ENCODE data around the gene POU2F2. TPM values are rescaled to one million over a fixed set of nuclear protein-coding genes. Genes with fewer than 3 reads are reported as not detected.

The POU2F2 gene
- total RNA-seq, 2 donors from 2014 or later, result 2.1 to 3.1 TPM

- intact Hi-C loops (cut with DNase I), result loop anchor here (5.0 to 10.0 kb wide), 2 partner anchors 51 to 193 kb away; partner anchors contain the start of gene MEGF8 (in 1 of the 2)
- DNase-seq (ENCODE audit: low spot score), result no peak
Observed at GRCh38 chr19:42131149-42132029, 857 bp downstream of the POU2F2 start.

- no peak for DNase-seq (ENCODE audit: low spot score)
- intact Hi-C loops (cut with DNase I), result loop anchor here (5.0 to 10.0 kb wide), 2 partner anchors 52 to 195 kb away; partner anchors contain the start of gene MEGF8 (in 1 of the 2)
Observed at GRCh38 chr19:42130254-42130573, 2.0 kb downstream of the POU2F2 start.

GRCh38 chr19:42129399-42130253 is 2.6 kb downstream of the POU2F2 start:
- intact Hi-C loops (cut with DNase I), result loop anchor here (5.0 to 10.0 kb wide), 2 partner anchors 53 to 195 kb away; partner anchors contain the start of gene MEGF8 (in 2 of the 2)
- no peak for DNase-seq (ENCODE audit: low spot score)

DNA sequence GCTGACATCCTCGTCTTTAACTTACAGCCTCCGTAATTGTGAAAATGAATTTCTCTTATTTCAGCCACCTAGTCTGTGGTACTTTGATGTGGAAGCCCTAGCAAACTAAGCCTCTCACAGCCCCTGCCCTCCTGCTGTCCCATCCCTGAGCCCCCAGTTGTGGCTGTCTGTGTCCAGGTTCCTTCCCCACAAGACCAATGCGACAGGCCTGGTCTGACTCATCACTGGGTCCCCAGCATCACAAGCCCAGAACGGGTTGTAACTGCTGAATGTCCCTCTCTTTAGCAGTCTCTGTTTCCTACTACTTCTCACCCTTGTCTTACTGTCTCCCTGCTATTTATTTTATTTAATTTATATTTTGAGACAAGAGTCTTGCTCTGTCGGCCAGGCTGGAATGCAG is 5.7 kb downstream of the POU2F2 start:
- intact Hi-C loops (cut with DNase I), result loop anchor here in 1 of 2 donors (10.0 kb wide), 1 partner anchor 198 kb away; the partner anchor contains the start of gene MEGF8

DNA sequence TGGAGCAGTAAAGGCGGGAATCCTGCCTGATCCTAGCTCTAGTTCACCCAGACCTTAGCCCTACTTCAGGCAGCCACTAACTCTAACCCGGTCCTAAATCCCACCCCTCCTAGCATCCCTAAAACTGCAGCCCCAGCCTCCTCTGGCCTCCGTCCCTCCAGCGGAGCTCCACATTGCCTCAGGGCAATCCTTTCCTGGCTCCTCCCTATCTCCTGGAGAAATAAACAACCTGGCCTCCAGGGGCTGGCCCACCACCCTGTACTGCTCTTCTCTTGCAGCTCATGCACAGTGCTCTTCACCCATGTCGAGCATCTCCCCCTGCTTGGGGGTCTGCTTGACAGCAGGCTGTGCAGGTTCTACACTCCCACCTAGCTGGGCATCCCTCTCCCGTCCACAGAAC is 6.7 kb downstream of the POU2F2 start:
- intact Hi-C loops (cut with DNase I), result loop anchor here in 1 of 2 donors (10.0 kb wide), 1 partner anchor 199 kb away; the partner anchor contains the start of gene MEGF8
- no peak for DNase-seq (ENCODE audit: low spot score)

More for the DNA sequence above, 5.7 kb downstream of the POU2F2 start:
- DNase-seq (ENCODE audit: low spot score), result no peak

- DNase-seq (ENCODE audit: low spot score), result no peak
- intact Hi-C loops (cut with DNase I), result loop anchor here in 1 of 2 donors (10.0 kb wide), 1 partner anchor 200 kb away; the partner anchor contains the start of gene MEGF8
Observed at GRCh38 chr19:42124386-42124901, 7.8 kb downstream of the POU2F2 start.

DNA sequence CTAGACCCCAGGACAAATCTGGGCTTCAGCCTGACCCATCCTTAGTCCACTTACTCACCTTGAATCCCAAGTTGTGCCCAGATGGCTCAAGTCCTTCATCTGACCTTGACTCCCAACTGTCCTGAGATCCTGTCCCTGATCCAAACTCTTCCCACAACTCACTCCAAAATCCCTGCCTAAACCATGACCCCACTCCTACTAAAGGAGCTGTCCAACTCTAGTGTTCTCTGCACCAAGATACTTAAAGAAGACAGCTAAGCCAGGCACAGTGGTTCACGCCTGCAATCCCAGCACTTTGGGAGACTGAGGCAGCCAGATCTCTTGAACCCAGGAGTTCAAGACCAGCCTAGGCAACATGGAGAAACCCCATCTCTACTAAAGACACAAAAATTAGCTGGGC is 8.5 kb downstream of the POU2F2 start:
- DNase-seq (ENCODE audit: low spot score), result no peak
- intact Hi-C loops (cut with DNase I), result loop anchor here in 1 of 2 donors (10.0 kb wide), 1 partner anchor 201 kb away; the partner anchor contains the start of gene MEGF8

- intact Hi-C loops (cut with DNase I), result loop anchor here in 1 of 2 donors (10.0 kb wide), 1 partner anchor 202 kb away; the partner anchor contains the start of gene MEGF8
- DNase-seq (ENCODE audit: low spot score), result no peak
Observed at GRCh38 chr19:42122691-42123607, 9.3 kb downstream of the POU2F2 start.

GRCh38 chr19:42121656-42122069 is 10.6 kb downstream of the POU2F2 start:
- intact Hi-C loops (cut with DNase I), result loop anchor here in 1 of 2 donors (10.0 kb wide), 1 partner anchor 203 kb away; the partner anchor contains the start of gene MEGF8

DNA sequence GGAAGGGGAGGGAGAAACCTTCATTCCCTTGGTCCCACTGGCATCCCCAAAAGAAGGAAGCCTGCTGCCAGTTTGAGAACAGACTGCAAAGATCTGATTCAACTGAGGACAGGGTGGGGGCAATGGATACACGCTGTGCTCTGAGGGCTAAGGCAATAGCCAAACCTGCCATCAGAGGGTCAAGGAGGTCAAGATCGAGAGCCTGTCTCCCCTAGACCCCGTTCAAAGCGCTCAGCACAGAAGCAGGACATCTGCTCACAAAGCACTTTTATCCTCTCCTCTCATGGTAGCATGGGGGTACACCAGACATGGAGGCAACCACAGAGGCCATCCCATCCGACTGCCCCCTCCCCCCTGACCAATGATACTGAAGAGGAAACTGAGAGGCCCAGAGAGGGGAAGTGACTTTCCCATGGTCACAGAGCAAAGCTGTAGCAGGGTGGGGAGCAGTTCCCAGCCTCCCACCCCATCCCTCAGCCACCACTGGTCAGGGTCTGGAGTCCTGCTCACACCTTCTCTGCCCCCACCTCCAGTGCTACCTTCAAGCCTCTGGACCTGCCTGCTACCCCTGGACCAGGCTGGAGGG is 11.1 kb downstream of the POU2F2 start:
- no peak for DNase-seq (ENCODE audit: low spot score)

More at GRCh38 chr19:42121656-42122069, 10.6 kb downstream of the POU2F2 start:
- peak; percentile 86 for DNase-seq (ENCODE audit: low spot score)

DNA sequence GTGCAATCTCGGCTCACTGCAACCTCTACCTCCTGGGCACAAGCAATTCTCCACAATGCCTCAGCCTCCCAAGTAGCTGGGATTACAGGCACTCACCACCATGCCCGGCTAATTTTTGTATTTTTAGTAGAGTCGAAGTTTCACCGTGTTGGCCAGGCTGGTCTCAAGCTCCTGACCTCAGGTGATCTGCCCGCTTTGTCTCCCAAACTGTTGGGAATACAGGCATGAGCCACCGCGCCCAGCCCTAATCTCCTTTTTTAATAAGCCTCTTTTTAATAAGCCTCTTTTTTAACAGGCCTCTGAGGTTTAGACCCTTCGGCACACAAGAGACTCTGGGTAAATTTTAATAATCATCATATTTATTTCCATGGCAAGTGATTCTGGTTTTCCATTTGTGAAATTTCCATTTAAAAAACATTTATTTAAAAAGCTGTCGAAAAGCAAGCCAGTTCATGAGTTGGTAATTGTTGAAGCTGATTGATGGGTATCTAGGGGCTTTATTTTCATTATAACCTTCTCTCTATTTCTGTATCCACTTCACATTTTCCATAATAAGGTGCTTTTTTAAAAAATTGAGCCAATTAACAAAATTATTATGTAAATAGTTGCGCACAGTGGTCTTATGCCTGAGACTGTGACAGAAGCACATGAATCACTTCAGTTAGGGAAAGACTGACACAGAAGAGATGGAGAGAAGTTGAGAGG is 11.8 kb downstream of the POU2F2 start:
- no peak for DNase-seq (ENCODE audit: low spot score)
- intact Hi-C loops (cut with DNase I), result loop anchor here in 1 of 2 donors (10.0 kb wide), 1 partner anchor 204 kb away; the partner anchor contains the start of gene MEGF8

More for the DNA sequence above, 11.1 kb downstream of the POU2F2 start:
- intact Hi-C loops (cut with DNase I), result loop anchor here in 1 of 2 donors (10.0 kb wide), 1 partner anchor 204 kb away; the partner anchor contains the start of gene MEGF8

- intact Hi-C loops (cut with DNase I), result no loop called here
- no peak for DNase-seq (ENCODE audit: low spot score)
Observed at GRCh38 chr19:42117076-42117475, 15.2 kb downstream of the POU2F2 start.

GRCh38 chr19:42116308-42117075 is 15.8 kb downstream of the POU2F2 start:
- no peak for DNase-seq (ENCODE audit: low spot score)
- intact Hi-C loops (cut with DNase I), result no loop called here

DNA sequence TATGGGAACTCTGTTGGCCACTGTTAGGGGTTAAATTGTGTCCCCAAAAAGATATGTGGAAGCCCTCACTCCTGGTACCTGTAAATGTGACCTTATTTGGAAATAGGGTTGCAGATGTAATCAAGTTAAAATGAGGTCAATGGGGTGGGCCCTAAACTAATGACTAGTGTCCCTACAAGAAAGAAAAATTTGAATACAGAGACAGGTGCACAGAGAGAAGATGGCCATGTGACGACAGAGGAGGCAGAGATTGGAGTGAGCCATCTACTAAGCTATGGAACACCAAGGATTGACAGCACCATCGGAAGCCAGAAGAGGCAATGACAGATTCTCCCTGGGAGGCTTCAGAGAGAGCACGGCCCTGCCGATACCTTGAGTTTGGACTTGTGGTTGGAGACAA is 16.5 kb downstream of the POU2F2 start:
- DNase-seq (ENCODE audit: low spot score), result no peak
- intact Hi-C loops (cut with DNase I), result no loop called here

GRCh38 chr19:42115219-42115618 is 17.0 kb downstream of the POU2F2 start:
- intact Hi-C loops (cut with DNase I), result no loop called here
- no peak for DNase-seq (ENCODE audit: low spot score)

- no peak for DNase-seq (ENCODE audit: low spot score)
- intact Hi-C loops (cut with DNase I), result no loop called here
Observed at GRCh38 chr19:42114412-42114811, 17.8 kb downstream of the POU2F2 start.

Data from posterior vena cava (tissue), 2 donors.